ENCODE data around the gene NAB1. TPM values are rescaled to one million over a fixed set of nuclear protein-coding genes. Genes with fewer than 3 reads are reported as not detected.
A peak's percentile ranks its signal among the peaks of the same experiment; 100 is the strongest.
"Not testable (repeated sequence)": the region's sequence is repeated elsewhere in the genome, so short reads cannot be mapped to it uniquely, and the experiment has no call there.

The NAB1 gene, protein sequence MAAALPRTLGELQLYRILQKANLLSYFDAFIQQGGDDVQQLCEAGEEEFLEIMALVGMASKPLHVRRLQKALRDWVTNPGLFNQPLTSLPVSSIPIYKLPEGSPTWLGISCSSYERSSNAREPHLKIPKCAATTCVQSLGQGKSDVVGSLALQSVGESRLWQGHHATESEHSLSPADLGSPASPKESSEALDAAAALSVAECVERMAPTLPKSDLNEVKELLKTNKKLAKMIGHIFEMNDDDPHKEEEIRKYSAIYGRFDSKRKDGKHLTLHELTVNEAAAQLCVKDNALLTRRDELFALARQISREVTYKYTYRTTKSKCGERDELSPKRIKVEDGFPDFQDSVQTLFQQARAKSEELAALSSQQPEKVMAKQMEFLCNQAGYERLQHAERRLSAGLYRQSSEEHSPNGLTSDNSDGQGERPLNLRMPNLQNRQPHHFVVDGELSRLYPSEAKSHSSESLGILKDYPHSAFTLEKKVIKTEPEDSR
- total RNA-seq (2014; rRNA removed; shearing (Covaris generic)), result 24.1 and 32.1 TPM in 2 replicates

GRCh38 chr2:190649035-190649797 lies at the start of gene NAB1:
TSS of gene NAB1 (plus strand) at chr2:190649083. CDS start at chr2:190659177, 10,094 bp downstream.
- DNase-seq (ENCODE audit: low read depth), result peak; percentile 43

DNA sequence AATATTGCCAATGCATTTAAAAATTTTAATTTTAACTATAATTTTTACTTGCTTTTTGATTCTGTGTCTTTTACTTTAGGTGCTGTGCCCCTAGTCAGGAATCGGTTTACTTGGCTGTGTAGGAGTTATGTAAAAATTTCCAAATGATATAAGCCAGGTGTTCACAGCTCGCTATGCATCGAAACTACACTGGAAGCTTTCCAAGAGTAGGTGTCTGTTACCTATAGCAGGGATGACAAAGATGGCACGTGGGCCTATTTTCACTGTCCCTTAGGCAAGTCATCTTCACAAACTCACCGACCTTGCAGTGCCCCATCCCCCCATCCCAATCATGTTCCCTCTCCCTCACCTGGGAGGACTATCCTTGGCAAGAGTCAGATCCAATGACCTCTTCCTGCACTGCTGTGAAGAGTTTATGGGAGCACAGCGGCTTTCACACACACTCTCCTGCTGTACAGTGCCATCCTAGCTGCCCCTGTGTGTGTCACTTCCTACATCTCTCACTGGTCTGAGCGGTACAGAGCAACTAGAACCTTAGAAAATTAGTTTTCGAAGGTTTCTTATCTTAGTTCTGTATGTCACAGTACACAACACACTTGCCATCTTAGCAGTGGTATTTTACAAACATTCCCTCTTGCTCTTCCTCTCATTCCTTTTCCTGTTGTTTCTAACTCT lies 49.2 kb upstream of the NAB1 start:
- DNase-seq (ENCODE audit: low read depth), result no peak

GRCh38 chr2:190600293-190601103 lies 48.4 kb upstream of the NAB1 start:
- DNase-seq (ENCODE audit: low read depth), result peak; percentile 9

DNA sequence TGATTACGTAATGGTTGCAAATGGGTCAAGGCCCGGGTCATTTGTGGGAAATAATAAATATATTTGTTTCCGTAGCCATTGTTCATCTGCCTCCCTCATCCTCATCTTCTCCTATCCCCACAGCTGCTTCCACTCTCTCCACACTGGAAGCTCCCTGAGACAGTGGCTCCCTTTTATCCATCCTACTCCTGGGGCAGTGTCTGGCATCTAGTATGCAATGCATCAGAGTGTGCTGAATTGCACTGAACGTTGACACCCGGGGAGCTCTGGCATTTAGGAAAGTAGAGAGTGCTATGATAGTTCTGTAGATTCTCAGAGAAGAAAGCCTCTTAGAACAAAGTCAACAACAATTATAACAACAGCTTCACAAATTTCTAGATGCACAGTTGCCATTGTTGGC lies 45.5 kb upstream of the NAB1 start:
- DNase-seq (ENCODE audit: low read depth), result no peak

GRCh38 chr2:190607014-190607597 lies 41.8 kb upstream of the NAB1 start:
- peak; percentile 71 for DNase-seq (ENCODE audit: low read depth)

- peak; percentile 75 for DNase-seq (ENCODE audit: low read depth)
Measured at GRCh38 chr2:190607657-190608357, 41.1 kb upstream of the NAB1 start.

DNA sequence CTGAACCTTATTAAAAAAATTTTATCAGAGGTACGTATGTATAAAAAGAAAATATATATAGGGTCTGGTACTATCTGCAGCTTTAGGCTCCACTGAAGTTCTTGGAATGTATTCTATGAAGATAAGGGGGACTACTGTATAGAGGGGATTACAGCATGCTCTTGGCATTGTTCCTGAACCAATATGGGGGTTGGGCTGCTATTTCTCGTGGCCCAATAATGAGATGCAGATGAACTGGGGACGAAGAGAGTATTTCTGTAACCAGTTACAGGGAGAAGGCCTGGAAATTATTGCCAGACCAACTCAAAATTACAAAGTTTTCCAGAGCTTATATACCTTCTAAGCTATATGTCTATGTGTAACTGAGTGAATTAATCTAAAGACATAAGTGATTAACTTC lies 40.0 kb upstream of the NAB1 start:
- not testable (repeated sequence) for DNase-seq (ENCODE audit: low read depth)

- not testable (repeated sequence) for DNase-seq (ENCODE audit: low read depth)
Measured at GRCh38 chr2:190609397-190609796, 39.5 kb upstream of the NAB1 start.

DNA sequence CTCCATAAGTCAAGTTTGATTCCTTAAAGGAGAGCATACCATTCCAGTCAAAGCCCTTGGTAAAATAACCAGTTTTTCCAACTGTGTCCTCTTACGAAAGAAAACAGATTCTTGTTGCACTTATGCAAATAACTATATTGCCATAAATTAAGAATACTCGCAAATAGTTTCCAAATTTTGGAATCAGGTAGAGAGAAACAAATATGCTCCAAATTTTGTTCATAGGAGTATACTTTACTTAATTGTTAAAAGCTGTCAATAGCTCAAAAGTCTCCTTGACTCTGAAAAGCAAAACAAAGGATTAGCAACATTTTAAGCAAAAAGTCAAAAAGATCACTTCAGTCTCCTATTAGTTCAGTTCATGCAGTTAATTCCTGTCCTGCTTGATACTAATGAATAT lies 38.4 kb upstream of the NAB1 start:
- not testable (repeated sequence) for DNase-seq (ENCODE audit: low read depth)

DNA sequence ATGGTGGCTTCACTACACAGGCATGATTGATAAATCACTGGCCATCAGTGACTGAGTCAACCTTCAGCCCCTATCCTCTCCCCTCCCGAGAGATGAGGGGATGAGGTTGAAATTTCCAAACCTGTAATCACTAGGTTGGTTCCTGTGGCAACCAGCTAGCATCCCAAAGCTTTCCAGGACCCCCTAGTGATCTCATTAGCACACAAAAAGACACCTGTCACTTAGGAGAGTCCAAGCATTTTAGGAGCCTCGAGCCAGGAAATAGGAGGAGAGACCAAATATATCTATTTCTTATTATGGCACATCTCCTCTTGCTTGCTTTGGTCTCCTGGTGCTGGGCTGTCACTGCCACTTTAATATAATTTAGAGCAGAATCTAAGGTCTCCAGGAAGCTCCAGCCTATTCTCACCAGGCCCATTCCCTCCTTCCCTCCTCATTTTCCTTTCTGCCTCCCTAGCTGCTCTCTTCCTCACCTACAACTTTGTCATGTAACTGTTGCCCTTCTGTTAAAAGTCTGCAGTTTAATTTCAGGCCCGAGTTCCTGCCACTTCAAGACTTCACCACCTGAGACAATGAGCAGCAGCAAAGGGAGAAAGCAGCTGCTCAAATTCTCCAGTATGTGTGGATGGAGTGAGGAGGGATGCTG lies 33.2 kb upstream of the NAB1 start:
- DNase-seq (ENCODE audit: low read depth), result no peak

- DNase-seq (ENCODE audit: low read depth), result no peak
Measured at GRCh38 chr2:190618030-190618429, 30.9 kb upstream of the NAB1 start.

DNA sequence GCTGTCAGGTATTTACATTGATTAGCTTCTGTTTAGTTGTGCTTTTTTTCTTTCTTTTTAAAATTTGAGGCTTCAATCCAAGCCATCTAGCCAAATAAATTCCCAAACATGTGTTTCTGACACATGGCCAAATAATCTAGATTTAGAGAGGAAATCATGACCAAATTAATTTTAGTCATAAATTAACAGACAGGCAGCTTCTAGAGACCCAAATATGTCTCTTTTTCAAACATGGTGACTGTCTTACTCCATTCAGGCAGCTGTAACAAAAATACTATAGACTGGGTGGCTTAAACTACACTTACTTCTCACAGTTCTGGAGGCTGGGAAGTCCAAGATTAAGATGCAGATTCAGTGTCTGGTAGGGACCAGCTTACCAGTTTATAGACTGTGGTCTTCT lies 23.2 kb upstream of the NAB1 start:
- DNase-seq (ENCODE audit: low read depth), result no peak

- no peak for DNase-seq (ENCODE audit: low read depth)
Measured at GRCh38 chr2:190626641-190627210, 22.2 kb upstream of the NAB1 start.

- no peak for DNase-seq (ENCODE audit: low read depth)
Measured at GRCh38 chr2:190627448-190628412, 21.2 kb upstream of the NAB1 start.

DNA sequence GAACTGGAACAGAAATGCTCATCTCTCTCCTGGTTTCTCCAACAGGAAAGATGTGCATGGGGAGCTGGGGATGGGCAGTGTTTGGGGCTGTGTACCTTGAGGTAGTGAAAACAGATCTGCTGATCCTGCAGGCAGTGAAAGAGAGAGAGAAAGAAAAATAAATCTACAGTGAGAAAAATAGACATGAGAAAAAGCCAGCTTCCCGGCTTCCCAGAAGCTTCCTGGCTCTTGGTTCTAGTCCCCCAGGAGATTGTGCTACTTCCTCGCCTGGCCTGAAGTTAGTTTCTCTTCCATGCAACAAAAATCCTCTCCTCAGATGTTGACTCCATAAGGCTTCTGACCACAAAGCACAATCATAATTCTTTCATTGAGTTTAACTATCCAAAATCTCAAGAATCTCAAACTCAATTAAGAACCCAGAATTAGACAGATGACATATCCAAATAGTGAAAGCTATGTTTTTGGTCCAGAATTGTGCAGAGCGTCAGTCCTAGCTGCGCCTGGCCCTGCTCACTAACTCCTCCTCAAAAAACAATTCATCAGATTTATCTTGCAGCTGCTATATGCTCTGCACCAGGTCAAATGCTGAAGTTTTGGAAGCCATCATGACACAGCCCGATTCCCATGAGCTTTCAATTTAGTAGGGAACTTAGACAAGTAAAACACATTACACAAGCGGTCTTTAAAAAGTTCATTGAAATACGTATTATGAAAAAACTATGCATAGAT lies 20.1 kb upstream of the NAB1 start:
- no peak for DNase-seq (ENCODE audit: low read depth)

DNA sequence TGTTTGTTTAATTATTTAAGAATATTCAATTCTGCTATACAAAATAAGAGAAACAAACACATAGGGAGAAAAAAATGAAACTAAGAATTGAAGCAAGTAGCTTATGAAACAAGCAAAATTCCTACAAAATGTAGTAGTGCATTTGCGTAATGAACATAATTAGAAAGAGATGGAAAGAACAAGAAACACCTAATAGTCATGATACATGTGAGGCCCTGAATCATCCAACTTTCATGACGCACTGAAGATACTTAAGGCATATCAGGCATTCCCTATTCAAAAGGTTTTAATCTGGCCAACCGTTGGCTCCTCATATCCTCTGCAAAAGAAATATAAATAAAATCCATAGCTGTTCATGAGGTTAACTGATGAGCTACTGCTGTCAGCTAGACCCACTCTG lies 14.5 kb upstream of the NAB1 start:
- DNase-seq (ENCODE audit: low read depth), result no peak

- DNase-seq (ENCODE audit: low read depth), result no peak
Measured at GRCh38 chr2:190635781-190636180, 13.1 kb upstream of the NAB1 start.

- peak; percentile 75 for DNase-seq (ENCODE audit: low read depth)
Measured at GRCh38 chr2:190636361-190636760, 12.5 kb upstream of the NAB1 start.
